Mesenchymal stem cell (in vitro differentiated cells and primary cell): ENCODE results near the gene FAM219A.

Source experiments
- DNase-seq: peaks from one replicate; pipeline ENCODE4 v3.0.0-alpha.2; 2013
- H2AFZ ChIP-seq: one replicate; pipeline ENCODE4 v1.6.1; 2013; ENCODE audit warnings: low read depth, mild to moderate bottlenecking, control low read depth, inconsistent platforms, low read length, moderate library complexity
- H2AK5ac ChIP-seq: 2 replicates; pipeline ENCODE4 v1.6.1; 2013; ENCODE audit warnings: low read length, moderate library complexity, mild to moderate bottlenecking, inconsistent platforms; ENCODE audit not compliant: severe bottlenecking
- H2BK120ac ChIP-seq: one replicate; pipeline ENCODE4 v1.6.1; 2013; ENCODE audit warnings: low read depth, mild to moderate bottlenecking, inconsistent platforms, low read length, moderate library complexity
- H2BK12ac ChIP-seq, 2 experiments: one replicate each; pipeline ENCODE4 v1.6.1; 2013; ENCODE audit warnings: inconsistent platforms in 2 of 2, low read length in 2 of 2, mild to moderate bottlenecking in 2 of 2, moderate library complexity in 2 of 2, control low read depth in 1 of 2
- H2BK15ac ChIP-seq: one replicate; pipeline ENCODE4 v1.6.1; 2013; ENCODE audit warnings: mild to moderate bottlenecking, low read depth, inconsistent platforms; ENCODE audit not compliant: poor library complexity, severe bottlenecking
- H2BK5ac ChIP-seq: 2 replicates; pipeline ENCODE4 v1.6.1; 2013; ENCODE audit warnings: low read depth, mild to moderate bottlenecking, low read length, control low read depth, inconsistent platforms; ENCODE audit not compliant: poor library complexity, severe bottlenecking
- H3K14ac ChIP-seq, 2 experiments: one replicate each; pipeline ENCODE4 v1.6.1; 2013; ENCODE audit warnings: inconsistent platforms in 2 of 2, low read length in 2 of 2, control low read depth in 1 of 2, mild to moderate bottlenecking in 1 of 2, moderate library complexity in 1 of 2
- H3K18ac ChIP-seq, 2 experiments: one replicate each; pipeline ENCODE4 v1.6.1; 2013; ENCODE audit warnings: inconsistent platforms in 2 of 2, low read length in 2 of 2, control low read depth in 1 of 2, low read depth in 1 of 2, mild to moderate bottlenecking in 1 of 2
- H3K23ac ChIP-seq, 2 experiments: one replicate each; pipeline ENCODE4 v1.6.1; 2013; ENCODE audit warnings: inconsistent platforms in 2 of 2, low read length in 2 of 2, mild to moderate bottlenecking in 2 of 2, moderate library complexity in 2 of 2, control low read depth in 1 of 2
- H3K27ac ChIP-seq: 2 replicates; pipeline ENCODE4 v1.5.1; 2013; ENCODE audit warnings: mild to moderate bottlenecking, moderate library complexity, low read length, control low read depth, inconsistent platforms; ENCODE audit not compliant: poor library complexity, severe bottlenecking
- H3K27me3 ChIP-seq, 2 experiments: 2 replicates each; pipeline versions ENCODE4 v1.6.1 to v1.7.0; 2013; ENCODE audit warnings: low read length in 2 of 2, mild to moderate bottlenecking in 2 of 2, moderate library complexity in 2 of 2, control low read depth in 1 of 2, inconsistent platforms in 1 of 2; ENCODE audit not compliant: control insufficient read depth in 1 of 2, insufficient read depth in 1 of 2
- H3K36me3 ChIP-seq, 2 experiments: 2 replicates each; pipeline versions ENCODE4 v1.6.1 to v1.7.0; 2013; ENCODE audit warnings: low read length in 2 of 2, control low read depth in 1 of 2, inconsistent platforms in 1 of 2, low read depth in 1 of 2, mild to moderate bottlenecking in 1 of 2; ENCODE audit not compliant: insufficient read depth in 2 of 2, control insufficient read depth in 1 of 2
- H3K4ac ChIP-seq, 2 experiments: one replicate each; pipeline ENCODE4 v1.6.1; 2013; ENCODE audit warnings: inconsistent platforms in 2 of 2, low read length in 2 of 2, mild to moderate bottlenecking in 2 of 2, moderate library complexity in 2 of 2, control low read depth in 1 of 2, low read depth in 1 of 2
- H3K4me1 ChIP-seq: 2 replicates; pipeline ENCODE4 v1.6.1; 2013; ENCODE audit warnings: low read depth, low read length, control low read depth; ENCODE audit not compliant: control insufficient read depth, insufficient read depth
- H3K4me2 ChIP-seq: 2 replicates; pipeline ENCODE4 v1.6.1; 2013; ENCODE audit warnings: low read length, mild to moderate bottlenecking, inconsistent platforms; ENCODE audit not compliant: poor library complexity, severe bottlenecking
- H3K4me3 ChIP-seq, 2 experiments: 2 replicates each; pipeline versions ENCODE4 v1.5.1 to v1.7.0; 2013; ENCODE audit warnings: low read length in 2 of 2, mild to moderate bottlenecking in 2 of 2, control low read depth in 1 of 2, low read depth in 1 of 2; ENCODE audit not compliant: insufficient read depth in 1 of 2
- H3K79me1 ChIP-seq: replicated peaks from 2 replicates; pipeline ENCODE4 v1.6.1; 2013; ENCODE audit warnings: mild to moderate bottlenecking, control low read depth, low read length, inconsistent platforms; ENCODE audit not compliant: poor library complexity, severe bottlenecking
- H3K9ac ChIP-seq: 2 replicates; pipeline ENCODE4 v1.7.0; 2013; ENCODE audit warnings: mild to moderate bottlenecking, low read length, moderate library complexity
- H3K9me3 ChIP-seq: 2 replicates; pipeline ENCODE4 v1.7.0; 2013; ENCODE audit warnings: mild to moderate bottlenecking, low read length; ENCODE audit not compliant: control insufficient read depth
- H4K8ac ChIP-seq: one replicate; pipeline ENCODE4 v1.6.1; 2013; ENCODE audit warnings: inconsistent platforms, mild to moderate bottlenecking, low read length, moderate library complexity
- H4K91ac ChIP-seq: one replicate; pipeline ENCODE4 v1.6.1; 2013; ENCODE audit warnings: mild to moderate bottlenecking, low read length, inconsistent platforms
- WGBS: methylation state at CpG from one replicate; pipeline ENCODE4 v1.1.7; 2013; ENCODE audit warnings: mixed read lengths; 5-methylcytosine and 5-hydroxymethylcytosine counted together

The FAM219A gene

GRCh38 chr9:34505370-34506120 is 47.2 kb upstream of the FAM219A start:
- Histone ChIP-seq H3K9ac (no peak overlapping the region), H3K79me1 (no peaks in the 10 kb centered on the region), H4K91ac (no peak overlapping the region), H2AFZ (no peak overlapping the region), H3K4ac (no peak overlapping the region), H3K4me1 (no peaks in the 10 kb centered on the region), H3K14ac (no peak overlapping the region), H3K18ac (no peak overlapping the region), H2BK12ac (no peak overlapping the region), H3K4me2 (no peak overlapping the region), H2BK15ac (no peak overlapping the region), H2BK5ac (no peak overlapping the region), H3K9me3 (no peaks in the 10 kb centered on the region), H3K36me3 (no peaks in the 10 kb centered on the region), H2BK120ac (no peak overlapping the region), H3K23ac (no peak overlapping the region), H4K8ac (no peak overlapping the region), H3K27ac (no peak overlapping the region), H3K4me3 (no peak overlapping the region), H3K27me3 (peaks cover 15 to 83% of the 10 kb centered on the region in 2 experiments), H2AK5ac (no peak overlapping the region)
- no peak for DNase-seq
- WGBS: 88% methylated on average over 4 of the region's 5 CpGs

GRCh38 chr9:34503406-34503805 is 45.0 kb upstream of the FAM219A start:
- Histone ChIP-seq H3K23ac (no peak overlapping the region), H2BK120ac (no peak overlapping the region), H3K4me3 (no peak overlapping the region), H3K9ac (no peak overlapping the region), H3K27ac (no peak overlapping the region), H3K4me2 (no peak overlapping the region), H4K8ac (no peak overlapping the region), H4K91ac (no peak overlapping the region), H3K27me3 (peaks cover 9 to 81% of the 10 kb centered on the region in 2 experiments), H2AK5ac (no peak overlapping the region), H2BK15ac (no peak overlapping the region), H3K14ac (no peak overlapping the region), H3K18ac (no peak overlapping the region), H2AFZ (no peak overlapping the region), H3K79me1 (no peaks in the 10 kb centered on the region), H2BK12ac (no peak overlapping the region), H3K4me1 (no peaks in the 10 kb centered on the region), H3K9me3 (no peaks in the 10 kb centered on the region), H3K4ac (no peak overlapping the region), H2BK5ac (no peak overlapping the region), H3K36me3 (no peaks in the 10 kb centered on the region)
- DNase-seq: no peak

- no peak overlapping the region for H2AFZ ChIP-seq
- no peaks in the 10 kb centered on the region for H3K79me1 ChIP-seq
- no peak overlapping the region for H3K27ac ChIP-seq
- no peak overlapping the region for H4K91ac ChIP-seq
- H2BK15ac ChIP-seq: no peak overlapping the region
- no peak overlapping the region for H3K23ac ChIP-seq
- H3K4ac ChIP-seq: no peak overlapping the region
- no peak for DNase-seq
- no peak overlapping the region for H3K4me3 ChIP-seq
- H2BK5ac ChIP-seq: no peak overlapping the region
- no peak overlapping the region for H4K8ac ChIP-seq
- no peak overlapping the region for H2BK12ac ChIP-seq
- H2BK120ac ChIP-seq: no peak overlapping the region
- H3K14ac ChIP-seq: no peak overlapping the region
- WGBS: 84% methylated on average over 6 of the region's 6 CpGs
- no peak overlapping the region for H2AK5ac ChIP-seq
- H3K18ac ChIP-seq: no peak overlapping the region
- H3K9ac ChIP-seq: no peak overlapping the region
- H3K27me3 ChIP-seq: peaks cover 11 to 81% of the 10 kb centered on the region in 2 experiments
- no peaks in the 10 kb centered on the region for H3K36me3 ChIP-seq
- no peaks in the 10 kb centered on the region for H3K9me3 ChIP-seq
- H3K4me2 ChIP-seq: no peak overlapping the region
- no peaks in the 10 kb centered on the region for H3K4me1 ChIP-seq
Observed at GRCh38 chr9:34502891-34503290, 44.5 kb upstream of the FAM219A start.

GRCh38 chr9:34502471-34502870 is 44.1 kb upstream of the FAM219A start:
- H3K9me3 ChIP-seq: no peaks in the 10 kb centered on the region
- H3K9ac ChIP-seq: no peak overlapping the region
- H3K27ac ChIP-seq: no peak overlapping the region
- no peak overlapping the region for H3K18ac ChIP-seq
- no peak overlapping the region for H3K23ac ChIP-seq
- H3K79me1 ChIP-seq: no peaks in the 10 kb centered on the region
- no peak overlapping the region for H4K91ac ChIP-seq
- no peak overlapping the region for H2BK120ac ChIP-seq
- H3K4me1 ChIP-seq: no peaks in the 10 kb centered on the region
- no peak overlapping the region for H4K8ac ChIP-seq
- 70% methylated on average over 10 of the region's 10 CpGs for WGBS
- H3K4me3 ChIP-seq: no peak overlapping the region
- no peak overlapping the region for H2BK12ac ChIP-seq
- no peak overlapping the region for H3K4ac ChIP-seq
- H3K36me3 ChIP-seq: no peaks in the 10 kb centered on the region
- H3K4me2 ChIP-seq: no peak overlapping the region
- H2BK15ac ChIP-seq: no peak overlapping the region
- no peak overlapping the region for H3K14ac ChIP-seq
- no peak overlapping the region for H2BK5ac ChIP-seq
- H2AK5ac ChIP-seq: no peak overlapping the region
- peaks cover 15 to 81% of the 10 kb centered on the region in 2 experiments for H3K27me3 ChIP-seq
- no peak for DNase-seq
- no peak overlapping the region for H2AFZ ChIP-seq
